Nephron (organoid): ENCODE results near the gene FERMT2.

Experiments used
- H3K27ac Mint-ChIP-seq, 3 experiments: 2 replicates each; pipeline ENCODE4 v1.8.0; 2020; ENCODE audit warnings: mixed read lengths in 3 of 3, mild to moderate bottlenecking in 2 of 3, moderate library complexity in 1 of 3
- H3K27me3 Mint-ChIP-seq: 2 replicates; pipeline ENCODE4 v1.8.0; 2021; ENCODE audit warnings: low read depth, mild to moderate bottlenecking, moderate library complexity, mixed read lengths
- H3K36me3 Mint-ChIP-seq: 2 replicates; pipeline ENCODE4 v1.8.0; 2020; ENCODE audit warnings: low read depth, mixed read lengths
- H3K4me1 Mint-ChIP-seq: 2 replicates; pipeline ENCODE4 v1.8.0; 2020; ENCODE audit warnings: mixed read lengths
- H3K4me3 Mint-ChIP-seq, 3 experiments: 2 replicates each; pipeline ENCODE4 v1.8.0; 2020; ENCODE audit warnings: mild to moderate bottlenecking in 3 of 3, mixed read lengths in 3 of 3, moderate library complexity in 2 of 3
- H3K9me3 Mint-ChIP-seq: 2 replicates; pipeline ENCODE4 v1.8.0; 2020; ENCODE audit warnings: mixed read lengths
- TF ChIP-seq, protein P1 (sequence below), 3 experiments: fragments of 200-600 bp; sonication (generic); IDR thresholded peaks; one replicate each; pipeline ENCODE4 v1.5.0; 2021; ENCODE audit warnings: antibody characterized with exemption in 3 of 3; ENCODE audit not compliant: unreplicated experiment in 3 of 3

FERMT2 gene

GRCh38 chr14:52827426-52827825 is 123.4 kb downstream of the FERMT2 start:
- H3K36me3 Mint-ChIP-seq: no peaks in the 10 kb centered on the region
- TF ChIP-seq, protein P1, sequence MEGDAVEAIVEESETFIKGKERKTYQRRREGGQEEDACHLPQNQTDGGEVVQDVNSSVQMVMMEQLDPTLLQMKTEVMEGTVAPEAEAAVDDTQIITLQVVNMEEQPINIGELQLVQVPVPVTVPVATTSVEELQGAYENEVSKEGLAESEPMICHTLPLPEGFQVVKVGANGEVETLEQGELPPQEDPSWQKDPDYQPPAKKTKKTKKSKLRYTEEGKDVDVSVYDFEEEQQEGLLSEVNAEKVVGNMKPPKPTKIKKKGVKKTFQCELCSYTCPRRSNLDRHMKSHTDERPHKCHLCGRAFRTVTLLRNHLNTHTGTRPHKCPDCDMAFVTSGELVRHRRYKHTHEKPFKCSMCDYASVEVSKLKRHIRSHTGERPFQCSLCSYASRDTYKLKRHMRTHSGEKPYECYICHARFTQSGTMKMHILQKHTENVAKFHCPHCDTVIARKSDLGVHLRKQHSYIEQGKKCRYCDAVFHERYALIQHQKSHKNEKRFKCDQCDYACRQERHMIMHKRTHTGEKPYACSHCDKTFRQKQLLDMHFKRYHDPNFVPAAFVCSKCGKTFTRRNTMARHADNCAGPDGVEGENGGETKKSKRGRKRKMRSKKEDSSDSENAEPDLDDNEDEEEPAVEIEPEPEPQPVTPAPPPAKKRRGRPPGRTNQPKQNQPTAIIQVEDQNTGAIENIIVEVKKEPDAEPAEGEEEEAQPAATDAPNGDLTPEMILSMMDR (IDR thresholded peaks at IDR 0.05; ENCODE audit: unreplicated experiment in 3 of 3): no peak
- H3K9me3 Mint-ChIP-seq: no peaks in the 10 kb centered on the region
- no peak overlapping the region for H3K27ac Mint-ChIP-seq
- no peak overlapping the region for H3K4me3 Mint-ChIP-seq
- peaks cover 7% of the 10 kb centered on the region for H3K27me3 Mint-ChIP-seq
- peaks cover 16% of the 10 kb centered on the region for H3K4me1 Mint-ChIP-seq

DNA sequence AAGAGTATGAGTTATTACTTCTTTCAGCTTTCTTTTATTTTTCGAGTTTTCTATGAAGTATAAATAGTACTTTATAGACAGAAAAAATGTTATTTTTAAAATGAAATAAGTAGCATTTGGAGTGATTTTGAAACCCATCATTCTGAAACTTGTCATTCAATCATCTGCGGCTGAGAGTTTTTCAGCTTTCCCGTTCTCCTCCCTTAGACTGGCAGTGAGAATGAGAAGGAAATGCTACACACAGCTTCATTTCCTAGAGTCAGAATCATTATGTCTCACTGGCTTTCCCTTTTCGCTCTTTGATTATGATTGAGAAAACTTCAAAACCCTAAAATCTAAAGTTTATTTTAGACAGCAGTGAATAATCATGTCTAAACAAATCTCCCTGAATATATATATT is 125.8 kb downstream of the FERMT2 start:
- H3K4me1 Mint-ChIP-seq: peaks cover 7% of the 10 kb centered on the region
- H3K27me3 Mint-ChIP-seq: peaks cover 7% of the 10 kb centered on the region
- TF ChIP-seq, protein P1 (IDR thresholded peaks at IDR 0.05; ENCODE audit: unreplicated experiment in 3 of 3): no peak
- no peak overlapping the region for H3K4me3 Mint-ChIP-seq
- H3K9me3 Mint-ChIP-seq: no peaks in the 10 kb centered on the region
- H3K27ac Mint-ChIP-seq: no peak overlapping the region
- no peaks in the 10 kb centered on the region for H3K36me3 Mint-ChIP-seq

DNA sequence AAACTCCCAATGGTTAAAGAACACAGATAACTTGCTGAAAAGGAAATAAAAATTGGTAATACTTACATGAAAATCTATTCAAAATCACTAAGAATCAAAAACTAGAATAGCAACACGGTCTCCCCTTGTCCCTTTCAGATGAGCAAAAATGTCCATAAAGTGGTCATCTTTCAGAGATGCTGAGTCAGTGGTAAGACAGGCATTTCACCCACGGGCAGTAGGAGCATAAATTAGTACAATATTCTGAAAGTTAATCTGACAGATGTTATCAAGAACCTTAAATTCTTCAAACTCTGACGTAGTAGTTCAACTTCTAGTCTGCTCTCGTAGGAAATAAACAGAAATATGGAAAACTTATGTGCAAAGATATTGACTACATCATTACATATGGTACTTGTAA is 126.4 kb downstream of the FERMT2 start:
- no peak overlapping the region for H3K4me3 Mint-ChIP-seq

DNA sequence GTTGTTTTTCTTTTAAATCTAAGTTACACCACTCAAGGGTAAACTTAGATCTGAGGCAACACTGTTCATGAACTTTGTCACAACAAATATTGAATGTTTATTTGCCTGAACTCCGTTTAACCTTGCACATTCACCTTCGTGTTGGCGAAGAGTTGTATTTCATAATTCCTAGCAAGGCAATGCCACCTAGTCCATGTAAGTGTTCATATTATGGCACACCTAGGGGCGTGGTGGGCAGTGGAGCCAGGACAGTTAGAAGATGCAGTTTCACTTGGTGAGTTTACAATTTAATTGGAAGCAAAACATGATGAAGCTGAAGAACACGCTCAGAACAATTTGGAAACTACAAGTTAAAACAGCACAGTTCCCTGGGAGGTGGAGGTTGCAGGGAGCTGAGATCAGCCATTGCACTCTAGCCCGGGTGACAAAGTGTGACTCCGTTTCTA is 129.0 kb downstream of the FERMT2 start:
- TF ChIP-seq, protein P1 (IDR thresholded peaks at IDR 0.05; ENCODE audit: unreplicated experiment in 3 of 3): no peak
- no peaks in the 10 kb centered on the region for H3K4me1 Mint-ChIP-seq
- H3K9me3 Mint-ChIP-seq: no peaks in the 10 kb centered on the region
- no peak overlapping the region for H3K27ac Mint-ChIP-seq
- no peaks in the 10 kb centered on the region for H3K36me3 Mint-ChIP-seq
- peaks cover 3% of the 10 kb centered on the region for H3K27me3 Mint-ChIP-seq
- no peak overlapping the region for H3K4me3 Mint-ChIP-seq

More for the DNA sequence above, 126.4 kb downstream of the FERMT2 start:
- TF ChIP-seq, protein P1 (IDR thresholded peaks at IDR 0.05; ENCODE audit: unreplicated experiment in 3 of 3): no peak
- no peak overlapping the region for H3K27ac Mint-ChIP-seq
- H3K9me3 Mint-ChIP-seq: no peaks in the 10 kb centered on the region
- H3K27me3 Mint-ChIP-seq: peaks cover 7% of the 10 kb centered on the region
- no peaks in the 10 kb centered on the region for H3K36me3 Mint-ChIP-seq
- peaks cover 3% of the 10 kb centered on the region for H3K4me1 Mint-ChIP-seq

GRCh38 chr14:52808101-52808500 is 142.7 kb downstream of the FERMT2 start:
- H3K27ac Mint-ChIP-seq: no peak overlapping the region
- H3K4me3 Mint-ChIP-seq: no peak overlapping the region
- TF ChIP-seq, protein P1 (IDR thresholded peaks at IDR 0.05; ENCODE audit: unreplicated experiment in 3 of 3): no peak
- H3K36me3 Mint-ChIP-seq: no peaks in the 10 kb centered on the region
- H3K9me3 Mint-ChIP-seq: no peaks in the 10 kb centered on the region
- no peaks in the 10 kb centered on the region for H3K4me1 Mint-ChIP-seq
- no peaks in the 10 kb centered on the region for H3K27me3 Mint-ChIP-seq
